ENCODE data around the gene ZCCHC7.

ZCCHC7 gene

DNA sequence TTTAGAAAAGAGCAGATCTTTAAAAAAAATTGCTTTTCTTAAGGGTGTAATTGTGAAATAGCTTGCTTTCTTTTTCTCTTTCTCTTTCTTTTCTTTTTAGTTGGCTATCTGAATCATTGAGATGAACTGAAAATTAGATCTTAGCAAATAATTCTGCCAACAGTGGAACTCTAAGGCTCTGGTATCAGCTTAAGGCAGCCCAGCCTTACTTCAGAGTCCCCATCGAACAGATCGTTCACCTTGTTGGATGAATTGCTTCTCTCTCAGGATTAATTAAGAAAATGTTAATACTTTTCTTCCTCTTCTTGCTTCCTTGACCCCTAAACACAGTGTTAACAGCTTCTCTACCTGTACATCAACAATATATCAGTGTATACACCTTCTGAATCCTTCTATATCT, 92.1 kb downstream of the ZCCHC7 start:
- DNase-seq, result no peak

DNA sequence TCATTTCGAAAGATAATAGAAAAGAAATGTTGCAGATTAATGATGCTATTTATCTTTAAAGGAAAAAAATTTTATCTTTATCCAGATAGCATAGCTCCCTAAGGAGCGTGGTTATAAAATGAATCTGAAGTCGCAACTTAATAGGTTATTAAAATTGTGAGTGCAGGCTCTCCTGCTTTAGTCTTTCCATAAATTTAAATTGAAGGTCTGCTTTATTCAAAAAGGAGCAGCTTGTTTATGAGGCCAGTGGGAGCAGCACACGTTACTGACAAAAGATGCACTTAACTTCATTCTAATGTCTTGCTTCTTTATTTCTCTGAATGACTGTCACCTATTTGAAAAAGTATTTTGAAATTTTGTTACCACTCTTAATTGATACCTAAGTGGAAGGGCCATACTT, 95.0 kb downstream of the ZCCHC7 start:
- no peak for DNase-seq

DNA sequence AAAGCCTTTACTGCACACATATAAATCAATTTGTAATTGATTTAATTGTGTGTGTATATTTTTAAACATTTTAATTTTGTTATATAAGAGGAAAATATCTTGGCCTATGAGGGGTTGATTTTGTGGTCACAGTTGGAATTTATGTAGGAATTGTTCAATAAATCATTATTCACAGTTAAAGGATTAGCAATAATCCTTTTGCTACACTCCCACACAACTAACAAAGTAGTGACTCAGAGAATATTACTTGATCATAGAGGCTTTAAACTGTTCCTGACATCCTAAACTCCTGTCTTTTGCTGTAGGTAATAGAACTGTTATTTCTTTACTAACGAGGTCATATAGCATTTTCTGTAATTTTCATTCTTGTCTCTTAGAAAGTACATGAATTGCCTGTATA, 95.5 kb downstream of the ZCCHC7 start:
- no peak for DNase-seq

DNA sequence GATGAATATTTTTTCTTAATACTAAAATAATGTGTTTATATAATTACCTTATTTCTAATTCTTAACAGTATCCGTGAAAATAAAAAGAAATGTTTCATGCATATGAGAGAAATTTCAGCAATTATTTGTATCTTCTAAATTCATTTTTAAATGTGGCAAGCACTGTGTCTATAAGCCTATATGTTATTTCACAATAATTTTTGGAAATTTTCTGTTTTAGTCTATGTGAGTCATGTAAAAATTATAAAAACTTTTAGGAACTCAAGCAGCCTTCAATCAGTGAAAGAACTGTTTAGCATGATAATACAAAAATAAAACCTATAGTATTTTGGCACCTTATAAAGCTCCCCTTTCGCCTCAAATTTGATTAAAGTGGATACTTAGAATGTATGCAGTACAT, 96.8 kb downstream of the ZCCHC7 start:
- no peak for DNase-seq

DNA sequence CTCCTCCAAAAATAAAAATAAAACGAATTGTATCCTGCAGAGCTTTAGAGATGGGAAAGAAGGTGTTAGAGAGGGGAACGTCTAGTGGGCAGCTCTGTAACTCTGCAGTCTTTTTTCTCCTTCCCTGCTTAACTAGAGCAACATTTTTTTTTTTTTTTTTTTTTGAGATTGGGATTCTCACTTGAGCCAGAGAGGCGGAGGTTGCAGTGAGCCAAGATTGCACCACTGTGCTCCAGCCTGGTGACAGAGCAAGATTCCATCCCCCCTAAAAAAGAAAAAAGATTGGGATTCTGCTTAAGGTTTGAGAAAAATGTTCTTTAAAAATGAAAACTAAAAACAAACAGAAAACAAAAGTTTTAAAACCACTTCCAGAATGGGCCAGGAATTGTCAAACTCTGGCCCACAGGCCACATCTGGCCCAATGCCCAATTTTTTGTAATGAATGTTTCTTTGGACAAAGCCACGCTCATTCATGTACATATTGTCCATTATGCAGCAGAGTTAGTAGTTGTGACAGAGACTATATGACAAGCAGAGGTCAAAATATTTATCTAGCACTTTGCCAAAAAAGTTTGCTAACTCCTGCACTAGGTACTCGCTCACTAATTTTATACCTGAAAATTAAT, 98.5 kb downstream of the ZCCHC7 start:
- DNase-seq, result no peak

DNA sequence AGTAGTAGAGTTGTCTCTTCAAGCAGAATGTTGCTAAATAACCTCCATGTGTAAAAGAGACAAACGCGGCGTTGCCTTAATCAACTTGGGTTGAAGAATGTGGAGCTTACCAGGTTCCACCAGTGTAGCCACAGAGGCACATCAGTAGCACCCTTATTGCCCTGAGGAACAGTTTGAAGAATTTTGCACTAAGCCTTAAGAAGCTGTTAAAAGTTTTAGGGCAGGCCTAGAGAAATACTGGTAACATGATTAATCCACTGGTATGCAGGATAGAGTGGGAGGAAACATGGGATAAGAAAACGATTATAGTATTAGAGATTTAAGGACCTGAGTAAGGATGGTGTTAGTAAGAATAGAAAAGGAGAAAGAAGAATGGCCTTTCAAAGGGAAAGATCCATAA, 100.6 kb downstream of the ZCCHC7 start:
- DNase-seq, result no peak

DNA sequence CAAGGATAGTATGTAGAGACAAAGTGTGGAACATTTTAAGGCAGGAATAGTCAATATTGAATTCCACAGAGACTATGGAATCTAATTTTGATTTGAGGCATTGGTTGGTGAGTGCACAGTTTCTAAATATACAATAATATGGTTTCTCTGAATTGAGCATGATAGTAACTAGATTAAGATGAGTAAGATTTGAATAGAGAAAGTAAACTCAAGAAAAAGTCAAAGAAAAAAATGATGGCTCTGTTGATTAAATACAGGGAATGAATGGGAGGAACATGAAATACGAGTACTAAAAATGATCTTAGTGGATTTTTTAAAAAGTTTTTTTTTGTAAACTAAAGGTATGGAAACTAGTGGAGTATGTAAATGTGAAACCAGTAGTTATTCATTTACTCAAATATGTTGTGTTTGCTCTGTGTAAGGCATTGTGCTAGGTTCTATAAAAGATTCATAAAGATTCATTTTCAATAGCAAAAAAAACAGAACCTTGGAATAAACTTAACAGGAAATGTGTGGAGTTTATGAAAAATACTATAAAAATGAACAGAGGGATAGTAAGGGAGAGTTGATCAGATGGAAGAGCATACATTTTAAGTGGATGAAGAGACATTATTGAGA, 101.2 kb downstream of the ZCCHC7 start:
- no peak for DNase-seq

DNA sequence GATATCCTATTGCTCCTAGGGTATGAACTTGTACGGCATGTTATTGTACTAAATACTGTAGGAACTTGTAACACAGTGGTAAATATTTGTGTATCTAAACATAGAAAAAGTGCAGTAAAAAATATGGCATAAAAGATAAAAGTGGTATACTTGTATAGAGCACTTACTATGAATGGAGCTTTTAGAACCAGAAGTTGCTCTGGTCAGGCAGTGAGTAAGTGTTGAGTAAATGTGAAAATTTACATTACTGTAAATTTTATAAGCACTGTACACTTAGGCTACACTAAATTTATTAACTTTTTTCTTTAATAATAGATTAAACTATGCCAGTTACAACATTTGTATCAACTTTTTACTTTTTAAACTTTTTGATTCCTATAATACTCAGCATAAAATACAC, 109.1 kb downstream of the ZCCHC7 start:
- no peak for DNase-seq

DNA sequence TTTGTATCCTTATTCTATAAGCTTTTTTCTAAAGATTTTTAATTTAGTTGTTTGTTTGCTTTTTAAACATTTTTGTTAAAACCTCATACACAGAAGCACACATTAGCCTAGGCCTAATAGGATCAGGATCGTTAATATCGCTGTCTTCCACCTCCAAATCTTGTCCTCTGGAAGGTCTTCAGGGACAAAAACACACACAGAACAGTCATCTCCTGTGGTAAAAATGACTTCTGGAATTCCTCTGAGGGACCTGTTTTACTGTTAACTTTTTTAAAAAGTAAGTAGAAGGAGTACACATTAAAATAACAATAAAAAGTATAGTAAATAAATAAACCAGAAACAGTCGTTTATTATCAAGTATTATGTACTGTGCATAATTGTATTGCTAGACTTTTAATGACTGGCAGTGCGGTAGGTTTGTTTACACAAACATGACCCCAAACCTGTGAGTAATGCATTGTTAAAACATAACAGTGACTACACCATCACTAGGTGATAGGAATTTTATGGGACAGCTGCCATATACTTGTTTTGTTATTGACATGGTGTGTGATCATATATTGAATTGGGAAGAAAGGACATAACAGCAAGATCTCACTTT, 109.6 kb downstream of the ZCCHC7 start:
- DNase-seq, result no peak

DNA sequence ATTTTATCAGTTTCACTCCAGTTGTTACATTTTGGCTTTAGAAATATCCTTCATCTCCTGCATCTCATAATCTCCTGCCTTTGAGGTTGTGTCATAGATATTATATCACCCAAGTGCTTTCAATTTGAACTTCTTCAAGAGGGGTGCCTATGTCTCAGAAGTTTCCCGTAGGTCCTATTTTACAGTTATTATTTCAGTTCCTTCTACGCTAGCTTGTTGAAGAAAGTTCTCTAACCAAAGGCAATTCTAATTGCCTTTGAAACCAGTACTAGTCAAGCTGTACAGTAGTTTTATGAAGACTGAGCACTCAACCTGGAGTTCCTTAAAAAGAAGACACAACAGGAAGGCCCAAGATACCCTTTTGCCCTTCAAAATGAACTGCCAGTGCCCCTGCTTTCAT, 116.4 kb downstream of the ZCCHC7 start:
- DNase-seq, result no peak

DNA sequence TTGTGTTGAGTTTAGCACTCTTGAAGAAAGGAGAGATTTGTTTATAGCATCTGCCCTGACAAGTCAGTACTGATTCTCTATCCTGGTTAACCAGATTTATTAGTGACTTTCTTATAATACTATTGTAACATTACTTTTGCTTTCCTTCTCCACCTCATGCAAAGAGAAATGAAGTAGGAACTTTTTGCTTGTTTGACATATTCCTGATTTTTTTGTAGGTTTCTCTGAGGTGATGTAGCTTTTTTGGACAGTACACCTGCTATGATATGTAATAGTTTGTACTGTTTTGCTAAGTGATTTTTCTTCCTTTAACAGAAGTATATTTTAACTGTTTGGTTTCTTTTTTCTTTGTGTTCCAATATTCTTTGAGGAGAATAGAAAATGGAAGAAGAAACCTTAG, 117.7 kb downstream of the ZCCHC7 start:
- DNase-seq, result no peak

DNA sequence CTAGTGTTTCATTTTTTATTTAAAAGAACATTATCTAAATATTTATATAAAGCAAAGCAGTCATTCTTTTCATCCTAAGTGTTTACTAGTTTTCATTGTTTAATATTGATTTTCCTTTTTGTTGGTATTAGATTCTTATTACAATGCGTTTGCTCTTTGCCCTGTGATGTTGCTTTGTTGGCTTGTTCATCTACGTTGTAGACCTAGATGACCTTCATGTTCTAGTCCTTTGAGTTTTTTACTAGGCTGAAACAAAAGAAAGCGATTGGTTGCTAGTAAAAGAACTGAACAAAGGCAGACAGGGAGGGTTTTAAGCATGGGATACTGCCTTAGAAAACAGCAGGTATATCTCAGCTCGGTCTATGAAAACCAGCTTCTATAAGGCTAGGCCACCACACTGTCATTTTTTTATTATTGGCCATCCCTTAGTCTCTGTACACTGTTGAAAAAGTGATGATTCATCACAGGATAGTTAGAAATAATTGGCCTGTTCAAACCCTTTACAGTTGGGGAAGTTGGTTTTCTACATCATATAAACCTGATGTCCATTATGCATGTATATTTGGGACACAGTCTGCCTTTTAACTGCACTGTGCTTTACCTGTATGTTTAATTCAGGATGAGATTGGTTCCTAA, 119.0 kb downstream of the ZCCHC7 start:
- no peak for DNase-seq

DNA sequence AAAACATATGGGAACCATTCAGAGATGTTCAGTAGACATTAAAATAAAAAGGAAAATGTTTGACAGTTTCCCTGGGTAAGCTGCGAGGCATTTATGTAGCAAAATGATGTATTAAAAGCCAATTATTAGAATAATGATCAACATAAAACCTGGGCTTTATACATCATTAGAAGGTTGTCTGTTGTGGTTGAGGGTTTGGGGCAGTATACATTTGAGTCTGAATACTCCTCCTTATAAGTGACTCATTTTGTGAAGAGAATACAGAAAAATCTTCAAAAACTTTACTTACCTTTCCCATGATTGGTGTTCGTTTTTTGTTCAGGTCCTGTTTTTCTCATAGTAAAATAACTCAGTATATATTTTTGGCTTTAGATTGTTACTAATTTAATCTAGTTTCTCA, 119.5 kb downstream of the ZCCHC7 start:
- no peak for DNase-seq

DNA sequence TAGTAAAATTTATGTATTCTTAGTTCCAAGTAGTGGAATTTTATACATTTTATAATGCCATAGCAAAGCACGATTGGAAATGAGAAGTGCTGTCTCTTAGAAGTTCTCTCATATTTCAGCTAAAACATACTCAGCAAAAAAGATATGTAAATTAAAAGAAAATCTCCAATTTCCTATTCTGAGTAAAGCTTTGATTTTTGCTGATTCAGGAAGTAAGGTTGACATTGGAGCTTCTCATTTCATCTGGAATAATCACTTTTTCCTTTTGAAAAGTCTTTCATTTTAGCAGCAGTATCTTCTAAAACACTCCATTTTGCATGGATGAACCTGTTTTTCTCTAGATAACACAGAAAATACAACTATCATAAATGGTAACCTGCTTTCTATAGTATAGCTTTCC, 121.0 kb downstream of the ZCCHC7 start:
- no peak for DNase-seq

DNA sequence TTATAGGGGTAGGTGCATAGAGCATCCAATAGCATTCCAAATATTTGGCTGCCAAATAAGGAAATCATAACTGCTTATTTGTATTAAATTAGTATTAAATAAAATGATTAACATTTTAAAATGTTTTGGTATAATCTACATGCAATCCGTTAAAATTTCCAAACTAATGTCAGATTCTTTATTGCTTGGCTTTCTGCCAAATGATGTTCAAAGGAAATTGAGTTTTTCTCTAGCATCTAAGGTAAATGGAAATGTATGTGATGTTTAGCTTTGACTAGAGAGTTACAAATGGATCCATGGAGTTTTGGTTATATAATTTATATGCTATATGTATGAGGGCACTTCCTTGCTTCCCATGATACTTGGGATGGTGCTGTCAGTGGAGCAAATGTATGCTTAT, 121.7 kb downstream of the ZCCHC7 start:
- no peak for DNase-seq

DNA sequence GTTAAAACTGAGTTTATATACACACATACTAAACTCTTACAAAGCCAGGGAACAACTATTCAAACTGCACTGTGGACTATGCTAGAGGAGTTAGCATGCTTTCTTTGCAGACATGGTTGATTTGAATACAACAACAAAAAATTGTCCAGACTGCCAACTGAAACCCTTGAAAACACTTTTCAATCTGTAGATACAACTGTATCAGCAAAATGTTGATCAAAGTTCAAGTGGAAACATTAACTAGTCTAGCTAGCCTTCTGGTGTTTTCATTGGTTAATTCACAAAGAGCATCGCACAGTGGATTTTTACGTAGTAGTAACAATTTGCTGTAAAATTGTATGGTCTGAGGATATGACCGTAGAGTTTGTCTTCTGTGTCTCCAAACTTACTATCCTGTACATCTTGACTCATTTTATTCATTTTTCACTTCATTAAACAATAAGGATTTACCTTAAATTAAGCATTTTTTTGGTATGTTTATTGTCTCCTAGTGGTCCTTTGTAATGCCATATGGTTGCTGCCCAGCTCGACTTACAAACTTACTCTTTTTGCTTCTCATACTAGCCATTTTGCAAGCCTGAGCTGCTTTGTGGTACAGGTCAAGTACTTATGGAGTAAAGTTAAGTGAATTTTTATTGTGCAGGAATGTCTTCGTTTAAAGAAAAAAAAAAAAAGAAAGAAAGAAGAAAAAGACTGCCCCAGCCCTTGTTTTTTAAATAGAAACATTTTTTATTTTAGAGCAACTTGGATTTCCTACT, 123.4 kb downstream of the ZCCHC7 start:
- no peak for DNase-seq

DNA sequence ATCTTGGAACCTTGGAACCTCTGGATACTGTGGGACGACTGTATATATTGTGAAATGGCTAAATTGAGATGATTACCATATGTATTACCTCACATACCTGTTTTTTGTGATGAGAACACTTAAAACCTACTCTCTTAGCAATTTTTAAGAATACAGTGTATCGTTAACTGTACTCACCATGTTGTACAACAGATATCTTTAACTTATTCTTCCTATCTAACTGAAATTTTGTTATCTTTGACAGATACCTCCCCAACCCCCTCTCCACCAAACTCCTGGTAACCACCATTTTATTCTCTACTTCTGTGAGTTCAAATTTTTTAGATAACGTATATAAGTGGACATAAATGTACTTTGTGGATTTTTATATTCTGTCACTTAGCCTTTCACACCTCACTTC, 126.5 kb downstream of the ZCCHC7 start:
- no peak for DNase-seq

DNA sequence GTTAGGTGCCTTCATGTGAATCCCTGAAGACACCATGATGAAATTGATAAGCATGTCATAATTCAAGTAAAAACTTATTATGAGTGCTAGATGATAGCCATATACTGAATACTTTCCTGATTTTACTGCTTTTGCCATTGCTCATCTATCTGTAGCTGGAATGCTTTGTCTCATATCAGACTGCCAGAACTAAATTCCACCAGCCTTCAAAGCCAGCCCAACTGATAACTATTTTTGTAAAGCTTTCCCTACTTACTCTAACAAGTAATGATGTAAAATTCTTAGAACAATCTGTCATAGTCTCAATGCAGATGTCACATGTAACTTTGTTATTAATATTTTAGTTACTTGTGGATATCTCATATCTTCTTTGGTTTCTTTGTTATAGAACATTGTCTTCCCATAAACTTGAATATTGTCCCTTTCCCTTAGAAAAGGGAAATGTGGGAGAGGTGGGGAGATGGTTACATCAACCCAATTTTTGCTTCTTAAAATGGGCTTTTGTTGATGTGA, 128.3 kb downstream of the ZCCHC7 start:
- no peak for DNase-seq

DNA sequence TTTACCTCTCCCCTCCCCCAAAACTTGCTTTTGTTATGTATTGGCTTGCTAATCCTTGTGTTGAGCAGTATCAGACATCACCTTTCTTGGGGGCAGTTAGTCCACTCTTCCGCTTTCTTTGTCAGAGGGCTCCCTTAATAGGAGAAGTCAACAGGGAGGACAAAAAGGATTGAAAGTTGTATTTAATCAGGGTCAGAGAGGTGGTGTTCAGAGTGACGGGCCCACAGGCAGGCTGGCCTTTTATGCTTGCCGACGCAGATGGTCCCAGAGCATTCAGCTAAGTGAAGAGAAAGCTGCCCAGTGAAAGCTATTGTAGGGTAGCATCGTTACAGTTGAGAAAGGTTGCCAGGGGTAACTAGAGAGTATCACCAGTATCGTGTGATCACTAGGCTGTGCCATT, 131.1 kb downstream of the ZCCHC7 start:
- DNase-seq, result no peak

DNA sequence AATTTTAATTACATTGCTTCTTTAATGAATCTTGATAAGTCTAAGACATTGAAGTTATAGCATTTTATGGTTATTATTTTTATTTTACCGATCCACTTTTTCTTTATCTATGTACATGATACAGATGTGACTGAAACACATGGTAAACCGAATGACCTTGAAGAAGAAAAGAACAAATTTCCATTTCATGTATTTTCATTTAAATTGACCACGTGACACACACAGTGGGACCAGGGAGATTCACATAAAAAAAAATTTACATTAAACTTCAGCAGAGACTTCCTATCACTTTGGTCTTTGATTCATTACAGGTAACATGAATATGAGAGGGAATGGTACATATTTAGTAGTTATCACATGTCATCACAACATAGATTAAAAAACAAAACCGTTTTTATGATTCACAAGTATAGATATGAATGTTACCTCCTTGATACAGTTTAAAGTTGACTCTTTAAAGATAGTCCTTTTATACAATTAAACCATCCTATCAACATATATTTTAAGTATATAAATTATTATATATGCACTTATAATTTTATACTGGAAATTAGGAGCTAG, 133.1 kb downstream of the ZCCHC7 start:
- DNase-seq, result no peak

DNA sequence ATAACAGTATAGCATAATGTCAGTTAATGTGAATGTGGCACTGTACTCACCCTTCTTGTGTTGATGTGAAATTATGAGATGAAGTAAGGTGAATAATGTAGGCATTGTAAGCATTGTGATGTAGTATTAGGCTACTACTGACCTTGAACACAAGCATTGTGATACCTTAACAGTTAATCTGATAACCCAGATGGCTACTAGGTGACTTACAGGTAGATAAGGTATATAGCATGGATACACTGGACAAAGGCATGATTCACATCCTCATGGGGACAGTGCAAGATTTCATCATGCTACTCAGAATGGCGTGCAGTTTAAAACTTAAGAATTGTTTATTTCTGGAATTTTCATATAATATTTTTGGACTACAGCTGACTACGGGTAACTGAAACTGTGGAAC, 134.8 kb downstream of the ZCCHC7 start:
- DNase-seq, result no peak

DNA sequence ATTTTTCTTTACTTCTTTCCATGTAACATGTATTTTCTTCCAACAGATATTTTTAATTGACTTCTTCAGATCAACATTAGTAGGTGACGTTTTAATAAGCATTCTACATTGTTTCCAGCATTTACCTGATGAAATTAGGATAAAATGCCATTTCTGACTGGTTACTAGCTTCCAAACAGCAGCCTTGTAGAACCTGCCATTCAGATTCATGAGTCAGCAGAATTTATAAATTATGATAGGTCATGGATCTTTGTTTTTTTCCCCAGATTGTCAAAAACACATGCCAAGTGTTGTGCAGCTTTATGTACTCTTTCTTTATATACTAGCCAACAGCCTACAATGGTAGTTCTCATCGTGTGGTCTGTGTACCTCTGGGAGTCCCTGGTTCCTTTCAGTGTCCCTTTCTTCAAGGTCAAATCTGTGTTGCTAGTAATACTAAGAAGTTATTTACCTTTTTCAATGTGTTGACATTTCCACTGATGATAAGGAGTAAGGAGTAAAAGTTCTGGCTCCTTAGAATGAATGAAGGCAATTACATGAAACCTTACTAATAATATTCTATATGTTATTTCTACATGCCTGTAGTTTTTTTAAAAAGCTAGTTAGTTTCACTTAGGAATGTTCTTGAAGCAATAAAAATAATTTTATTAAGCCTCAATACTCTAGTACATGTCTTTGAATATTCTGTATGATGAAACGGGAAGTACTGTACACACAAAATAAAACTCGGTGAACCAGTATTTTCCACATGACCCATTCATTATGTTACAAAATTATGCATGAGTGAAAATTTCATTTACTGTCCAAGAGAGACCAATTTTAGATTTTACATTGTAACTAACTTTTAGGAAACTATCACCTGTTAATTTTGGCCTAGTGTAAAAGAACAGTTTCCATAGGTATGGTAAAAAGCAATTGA, 135.8 kb downstream of the ZCCHC7 start:
- no peak for DNase-seq

Measured in activated CD4-positive, alpha-beta T cell treated with anti-CD3 and anti-CD28 coated beads, Interleukin-2, Interleukin-6, amounts not matched to agents 100 ng/mL and 50 ng/mL, durations not matched to agents 16 hours and 8 hours (primary cell).